Central memory CD4-positive, alpha-beta T cell (primary cell): ENCODE measurements around the gene NFE2L3.
A peak's percentile ranks its signal among the peaks of the same experiment; 100 is the strongest.

ENCODE experiments used
- DNase-seq: peaks from one replicate; pipeline ENCODE4 v3.0.0; 2022

The NFE2L3 gene

GRCh38 chr7:26200444-26201246 lies 48.6 kb downstream of the NFE2L3 start, which contains the start of gene HNRNPA2B1:
HNRNPA2B1 (minus strand) TSS chr7:26200746; CDS start chr7:26200577, 169 bp downstream.
- DNase-seq, result peak; percentile 99

GRCh38 chr7:26201247-26202018 lies 49.4 kb downstream of the NFE2L3 start, which contains the start of gene CBX3:
CBX3 (plus strand) TSS chr7:26201745; CDS start chr7:26202999, 1,254 bp downstream.
- DNase-seq, result peak; percentile 86

- no peak for DNase-seq
Observed at GRCh38 chr7:26202019-26202990, 50.3 kb downstream of the NFE2L3 start.

- DNase-seq, result no peak
Observed at GRCh38 chr7:26203016-26203415, 51.0 kb downstream of the NFE2L3 start.

GRCh38 chr7:26208040-26208439 lies 56.0 kb downstream of the NFE2L3 start:
- no peak for DNase-seq

GRCh38 chr7:26212921-26213718 lies 61.1 kb downstream of the NFE2L3 start:
- no peak for DNase-seq

GRCh38 chr7:26213807-26214515 lies 62.0 kb downstream of the NFE2L3 start:
- no peak for DNase-seq

- no peak for DNase-seq
Observed at GRCh38 chr7:26216049-26216448, 64.1 kb downstream of the NFE2L3 start.

- DNase-seq, result no peak
Observed at GRCh38 chr7:26224359-26224758, 72.4 kb downstream of the NFE2L3 start.

- DNase-seq, result no peak
Observed at GRCh38 chr7:26227987-26228386, 76.0 kb downstream of the NFE2L3 start.

- DNase-seq, result no peak
Observed at GRCh38 chr7:26233902-26234511, 82.0 kb downstream of the NFE2L3 start.
